Measurements from ENCODE around the gene ITGB5.
"Not testable (repeated sequence)": the region's sequence is repeated elsewhere in the genome, so short reads cannot be mapped to it uniquely, and the experiment has no call there.

The ITGB5 gene

DNA sequence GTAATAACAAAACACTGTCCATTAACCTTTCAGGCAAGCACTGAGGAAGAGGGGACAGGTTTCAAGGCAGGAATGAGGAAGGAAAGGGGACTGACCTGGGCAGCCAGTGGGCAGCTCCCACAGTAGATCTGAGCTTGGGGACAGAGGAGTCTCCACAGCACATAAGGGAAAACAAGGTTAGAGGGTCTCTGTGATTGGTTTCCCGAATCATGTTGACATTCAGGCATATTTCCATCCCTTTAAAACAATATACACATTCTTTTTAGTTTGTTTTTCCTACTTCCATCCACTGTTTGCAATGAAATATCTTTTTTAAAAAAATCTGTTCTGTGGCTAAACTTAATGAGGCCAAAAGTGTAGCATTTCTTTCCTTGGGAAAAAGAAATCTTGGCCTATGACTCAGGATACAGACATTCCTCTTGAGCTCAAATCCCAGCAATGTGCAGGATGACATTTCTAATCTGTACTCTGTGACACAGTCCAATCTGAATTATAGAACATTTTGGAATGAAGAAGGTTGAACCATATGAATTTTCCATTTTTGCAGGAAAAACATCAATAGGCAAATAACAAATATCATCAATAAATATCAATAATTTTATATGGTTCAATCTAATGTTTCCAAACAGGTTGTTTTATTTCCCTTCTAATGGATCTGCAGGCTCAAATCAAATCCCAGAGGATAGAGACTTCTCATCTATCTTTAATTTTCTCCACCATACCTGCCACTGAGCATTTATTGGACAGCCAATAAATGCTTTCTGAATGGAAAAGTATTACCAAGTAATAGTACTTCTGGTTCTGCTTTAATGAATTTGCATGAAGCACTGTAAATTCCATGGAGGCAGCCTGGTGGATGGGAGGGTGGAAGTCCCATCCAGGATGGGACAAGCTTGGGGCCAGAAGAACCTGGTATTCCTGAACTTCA, 54.1 kb downstream of the ITGB5 start:
- TF ChIP-seq CTCF (conservative IDR thresholded peaks at IDR 0.05; ENCODE audit: control insufficient read depth, insufficient read depth, low read depth, low read length) = no peak
- DNase-seq (ENCODE audit: low read depth) = peak; percentile 89
- H3K4me3 ChIP-seq (ENCODE audit: control insufficient read depth, low read depth, low read length) = no peak overlapping the region

DNA sequence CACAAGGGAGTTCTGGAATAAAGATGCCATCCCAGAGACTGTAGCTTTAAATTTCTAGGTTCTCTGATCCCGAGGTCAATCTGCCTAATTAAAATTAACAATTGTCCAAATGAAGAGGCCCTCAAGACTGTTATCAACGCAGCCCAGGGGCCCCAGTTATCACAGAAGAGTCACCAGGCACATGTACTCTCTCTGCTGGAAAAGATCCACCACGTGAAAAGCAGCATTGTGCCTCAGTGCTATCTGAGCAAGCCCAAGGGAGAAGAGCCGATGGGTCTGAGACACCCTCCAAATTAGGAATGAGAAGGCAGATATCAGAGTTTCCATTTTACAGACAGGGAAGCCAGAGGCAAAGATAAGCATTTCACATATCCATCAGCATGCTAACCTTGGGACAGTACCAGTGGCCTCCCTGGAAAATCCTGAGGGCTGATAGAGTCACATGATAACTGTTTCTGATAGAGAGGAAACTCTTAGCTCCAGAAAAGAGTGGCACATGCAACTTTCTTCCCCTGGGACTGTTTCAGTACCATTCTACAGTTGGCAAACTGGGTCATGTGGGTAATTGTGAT, 55.5 kb downstream of the ITGB5 start:
- no peak for DNase-seq (ENCODE audit: low read depth)
- no peak overlapping the region for H3K4me3 ChIP-seq (ENCODE audit: control insufficient read depth, low read depth, low read length)
- no peak for TF ChIP-seq CTCF (conservative IDR thresholded peaks at IDR 0.05; ENCODE audit: control insufficient read depth, insufficient read depth, low read depth, low read length)

GRCh38 chr3:124829819-124830554, 57.2 kb downstream of the ITGB5 start:
- DNase-seq (ENCODE audit: low read depth) = peak; percentile 53
- H3K4me3 ChIP-seq (ENCODE audit: control insufficient read depth, low read depth, low read length) = no peak overlapping the region
- TF ChIP-seq CTCF (conservative IDR thresholded peaks at IDR 0.05; ENCODE audit: control insufficient read depth, insufficient read depth, low read depth, low read length) = no peak

GRCh38 chr3:124829178-124829818, 57.9 kb downstream of the ITGB5 start:
- no peak overlapping the region for H3K4me3 ChIP-seq (ENCODE audit: control insufficient read depth, low read depth, low read length)
- DNase-seq (ENCODE audit: low read depth) = peak; percentile 52
- no peak for TF ChIP-seq CTCF (conservative IDR thresholded peaks at IDR 0.05; ENCODE audit: control insufficient read depth, insufficient read depth, low read depth, low read length)

DNA sequence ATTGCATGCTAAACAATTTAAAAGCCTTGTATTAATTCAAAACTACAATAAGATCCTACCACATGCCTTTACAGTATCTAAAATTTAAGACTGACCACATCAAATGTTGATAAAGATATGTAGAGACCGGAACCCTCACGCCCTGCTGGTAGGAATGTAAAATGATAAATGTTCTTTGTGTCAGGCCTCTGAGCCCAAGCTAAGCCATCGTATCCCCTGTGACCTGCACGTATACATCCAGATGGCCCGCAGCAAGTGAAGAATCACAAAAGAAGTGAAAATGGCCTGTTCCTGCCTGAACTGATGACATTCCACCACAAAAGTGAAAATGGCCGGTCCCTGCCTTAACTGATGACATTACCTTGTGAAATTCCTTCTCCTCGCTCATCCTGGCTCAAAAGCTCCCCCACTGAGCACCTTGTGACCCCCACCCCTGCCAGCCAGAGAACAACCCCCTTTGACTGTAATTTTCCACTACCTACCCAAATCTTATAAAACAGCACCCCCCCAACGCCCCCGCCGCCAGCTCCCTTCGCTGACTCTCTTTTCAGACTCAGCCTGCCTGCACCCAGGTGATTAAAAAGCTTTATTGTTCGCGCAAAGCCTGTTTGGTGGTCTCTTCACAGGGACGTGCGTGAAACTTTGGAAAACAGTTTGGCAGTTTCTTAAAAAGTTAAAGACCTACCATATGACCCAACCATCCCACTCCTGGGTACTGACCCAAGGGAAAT, 59.5 kb downstream of the ITGB5 start:
- peak; percentile 13 for TF ChIP-seq CTCF (conservative IDR thresholded peaks at IDR 0.05; ENCODE audit: control insufficient read depth, insufficient read depth, low read depth, low read length)
- DNase-seq (ENCODE audit: low read depth); H3K4me3 ChIP-seq (ENCODE audit: control insufficient read depth, low read depth, low read length): not testable (repeated sequence)

DNA sequence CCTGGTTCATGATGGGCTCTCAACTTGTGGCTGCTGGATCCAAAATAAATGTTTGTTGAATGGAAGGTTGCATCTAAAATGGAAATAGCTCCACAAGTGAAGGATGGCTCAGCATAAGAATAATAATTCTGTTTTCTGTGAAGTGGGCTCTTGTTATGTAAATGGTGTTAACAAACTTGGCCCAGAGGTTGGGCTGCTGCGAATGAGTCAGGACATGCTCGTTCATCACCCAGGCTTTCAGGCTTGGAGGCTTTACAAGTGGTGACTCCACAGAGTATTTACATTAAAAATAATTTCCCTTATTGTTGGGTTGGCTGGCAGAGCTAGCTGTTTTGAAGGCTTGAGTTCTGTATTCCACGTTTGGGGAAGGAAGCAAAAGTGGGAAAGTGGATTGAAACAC, 60.5 kb downstream of the ITGB5 start:
- TF ChIP-seq CTCF (conservative IDR thresholded peaks at IDR 0.05; ENCODE audit: control insufficient read depth, insufficient read depth, low read depth, low read length) = no peak
- no peak overlapping the region for H3K4me3 ChIP-seq (ENCODE audit: control insufficient read depth, low read depth, low read length)
- DNase-seq (ENCODE audit: low read depth) = peak; percentile 89

Data from fibroblast of mammary gland (primary cell).